GM18858 (cell line): ENCODE data around the gene PSMB5.
A peak's percentile ranks its signal among the peaks of the same experiment; 100 is the strongest.

Experiments used
- ATAC-seq: cut with Tn5 transposase; IDR thresholded peaks from one replicate; pipeline ENCODE4 v1.9.1; 2021; ENCODE audit not compliant: unreplicated experiment

PSMB5 gene

GRCh38 chr14:23060536-23061260 lies 26.0 kb upstream of the PSMB5 start:
- ATAC-seq = no peak

GRCh38 chr14:23058654-23059504 lies 24.2 kb upstream of the PSMB5 start:
- ATAC-seq = no peak

GRCh38 chr14:23057757-23058653 lies 23.3 kb upstream of the PSMB5 start:
- ATAC-seq = peak; percentile 50

DNA sequence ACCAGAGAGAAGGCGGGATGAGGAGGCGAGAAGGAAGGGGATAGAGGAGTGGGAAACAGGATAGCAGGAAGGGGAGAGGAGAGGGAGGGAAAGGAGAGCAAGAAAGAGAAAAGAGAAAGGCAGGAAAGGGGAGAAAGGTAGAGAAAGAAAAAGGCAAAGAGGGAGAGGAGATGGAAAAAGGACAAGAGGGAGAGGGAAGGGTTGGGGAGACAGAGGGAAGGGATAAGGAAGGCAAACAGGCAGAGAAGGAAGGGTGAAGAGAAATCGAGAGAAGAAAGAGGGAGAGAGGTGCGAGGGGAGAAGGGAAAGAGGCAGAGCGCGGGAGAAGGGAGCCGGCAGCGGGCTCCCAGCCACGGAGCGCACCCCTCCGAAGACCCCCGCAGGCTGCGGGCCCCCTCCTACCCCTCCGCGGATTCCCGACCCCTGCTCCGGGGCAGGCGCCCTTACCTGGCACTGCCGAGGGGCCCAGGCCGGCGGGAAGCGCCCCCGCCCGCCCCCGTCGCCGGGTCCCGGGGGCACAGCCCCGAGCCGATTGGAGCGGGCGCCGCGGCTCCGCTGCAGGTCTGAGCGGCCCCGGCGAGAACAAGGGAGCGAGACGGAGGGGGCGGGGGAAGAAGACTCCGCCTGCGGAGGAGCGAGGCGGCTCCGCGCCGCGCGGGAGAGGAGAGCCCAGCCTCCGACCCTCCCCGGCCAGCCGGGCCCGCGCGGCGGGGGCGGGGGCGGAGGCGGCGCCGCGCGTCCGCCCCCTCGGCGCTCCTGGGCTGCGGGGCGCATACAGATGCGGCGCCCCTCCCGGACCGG lies 22.5 kb upstream of the PSMB5 start, which contains the start of gene CDH24:
TSS of gene CDH24 (minus strand) at position 565 of the 801 bp plus-strand sequence. CDS start 1,787 bp downstream, outside the sequence.
- no peak for ATAC-seq

DNA sequence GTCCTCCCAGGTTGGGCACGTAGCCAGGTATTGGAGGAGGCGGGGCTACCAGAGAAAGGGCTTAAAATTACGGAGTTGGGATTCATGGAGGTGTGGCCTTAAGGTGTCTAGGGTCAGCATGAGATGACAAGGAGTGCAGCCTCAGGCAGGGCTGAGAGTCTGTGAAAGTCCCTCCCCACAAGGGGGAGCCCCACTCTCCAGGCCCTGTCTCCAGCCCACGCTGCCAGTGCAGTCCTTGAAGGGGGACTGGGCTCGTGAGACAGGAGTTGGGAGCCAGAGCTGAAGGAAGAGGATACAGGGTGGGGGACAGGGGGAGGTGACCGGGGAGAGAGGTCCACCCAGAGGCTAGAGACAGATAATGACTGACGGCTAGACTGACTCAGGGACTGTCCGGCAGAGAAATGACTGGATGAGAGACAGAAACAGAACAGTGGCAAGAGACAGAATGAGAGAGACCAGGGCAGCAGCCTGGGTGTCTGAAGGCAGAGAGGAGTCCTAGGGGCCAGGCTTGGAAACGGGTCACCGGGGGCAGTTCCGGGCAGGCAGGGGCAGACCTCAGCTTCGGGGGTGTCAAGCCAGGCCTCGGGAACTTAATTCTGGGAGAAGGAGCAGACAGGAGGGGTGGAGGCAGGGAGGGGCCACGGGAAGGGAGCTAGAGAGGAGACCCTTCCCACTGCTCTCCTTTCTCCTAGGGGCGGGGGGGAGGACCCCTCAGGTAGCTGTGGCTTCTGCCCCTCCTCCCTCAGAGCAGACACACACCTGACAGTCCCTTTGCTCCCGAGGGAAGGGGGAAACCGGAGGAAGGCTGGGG lies 21.6 kb upstream of the PSMB5 start:
- no peak for ATAC-seq

- no peak for ATAC-seq
Measured at GRCh38 chr14:23055621-23056144, 21.0 kb upstream of the PSMB5 start.

DNA sequence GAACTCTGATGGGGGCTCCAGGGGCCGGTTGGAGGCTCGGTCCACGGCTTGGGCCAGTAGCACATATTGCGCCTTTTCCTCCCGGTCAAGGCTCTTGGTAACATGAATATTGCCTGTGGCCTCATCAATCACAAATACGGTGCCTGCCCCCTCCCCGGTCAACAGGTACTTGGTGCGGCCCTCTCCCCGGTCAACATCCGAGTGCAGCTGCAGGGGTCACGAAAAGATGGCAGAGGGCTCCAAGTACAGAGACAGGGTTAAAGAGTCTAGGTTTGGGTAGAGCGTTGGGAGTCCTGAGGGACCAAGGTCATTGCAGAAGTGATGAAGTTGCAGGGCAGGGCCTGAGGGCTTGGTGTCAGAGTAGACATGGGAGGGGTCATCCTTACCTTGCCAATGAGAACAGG lies 20.4 kb upstream of the PSMB5 start:
- no peak for ATAC-seq

DNA sequence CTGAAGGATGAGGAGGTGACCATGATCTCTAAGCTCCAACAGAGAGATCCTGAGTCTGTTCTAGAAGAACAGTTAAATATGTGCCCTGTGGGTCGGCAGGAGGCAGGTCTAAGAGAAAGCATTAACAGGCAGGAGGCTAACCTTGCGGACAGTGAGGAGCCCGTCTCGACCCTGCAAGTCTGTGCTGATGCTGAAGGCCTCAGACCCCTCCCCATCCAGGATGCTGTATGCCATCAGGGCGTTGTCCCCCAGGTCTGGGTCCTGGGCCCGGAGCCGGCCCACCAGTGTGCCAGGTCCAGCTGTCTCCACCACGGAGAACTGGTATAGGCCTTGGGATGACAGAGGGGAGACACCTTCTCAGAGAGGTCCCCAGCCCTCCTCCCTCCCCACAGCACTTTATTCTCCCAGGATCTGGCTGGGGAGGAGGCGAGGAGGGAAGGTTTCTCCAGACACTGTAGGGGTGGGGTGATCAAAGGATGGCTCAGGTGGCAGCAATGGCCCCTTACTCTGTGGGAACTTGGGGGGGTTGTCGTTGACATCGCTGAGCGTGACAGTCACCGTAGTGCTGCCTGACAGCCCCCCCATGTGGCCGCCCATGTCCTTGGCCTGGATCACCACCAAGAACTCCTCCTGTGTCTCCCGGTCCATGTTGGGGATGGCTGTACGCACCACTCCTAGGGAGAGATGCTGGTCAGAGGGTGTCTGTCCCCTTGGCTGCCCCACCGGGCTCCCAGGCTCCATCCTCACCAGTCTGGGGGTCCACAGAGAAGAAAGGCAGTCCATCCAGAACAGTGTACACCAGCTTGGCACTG lies 19.5 kb upstream of the PSMB5 start:
- no peak for ATAC-seq

DNA sequence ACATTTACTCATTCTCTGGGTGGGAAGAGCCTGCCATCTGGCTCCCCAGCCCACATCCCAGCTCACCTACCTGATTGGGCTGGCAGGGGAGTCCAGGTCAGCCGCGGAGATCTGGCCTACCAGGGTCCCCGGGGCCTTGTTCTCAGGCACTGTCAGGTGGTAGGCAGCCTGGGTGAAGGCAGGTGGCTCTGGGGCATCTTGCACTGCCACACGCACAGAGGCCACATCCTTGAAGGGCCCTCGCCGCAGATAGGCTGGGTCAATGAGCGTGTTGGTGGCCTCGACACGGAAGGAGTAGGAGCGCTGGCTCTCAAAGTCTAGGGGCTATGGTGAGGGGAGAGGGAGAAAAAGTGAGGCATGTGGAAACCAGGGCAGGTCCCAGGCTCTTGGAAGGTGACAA lies 18.7 kb upstream of the PSMB5 start:
- ATAC-seq = no peak

GRCh38 chr14:23052671-23053070 lies 18.0 kb upstream of the PSMB5 start:
- no peak for ATAC-seq

GRCh38 chr14:23052182-23052623 lies 17.5 kb upstream of the PSMB5 start:
- no peak for ATAC-seq

GRCh38 chr14:23051141-23052057 lies 16.7 kb upstream of the PSMB5 start:
- ATAC-seq = no peak

- no peak for ATAC-seq
Measured at GRCh38 chr14:23049011-23049410, 14.3 kb upstream of the PSMB5 start.

- no peak for ATAC-seq
Measured at GRCh38 chr14:23047751-23048693, 13.3 kb upstream of the PSMB5 start.

DNA sequence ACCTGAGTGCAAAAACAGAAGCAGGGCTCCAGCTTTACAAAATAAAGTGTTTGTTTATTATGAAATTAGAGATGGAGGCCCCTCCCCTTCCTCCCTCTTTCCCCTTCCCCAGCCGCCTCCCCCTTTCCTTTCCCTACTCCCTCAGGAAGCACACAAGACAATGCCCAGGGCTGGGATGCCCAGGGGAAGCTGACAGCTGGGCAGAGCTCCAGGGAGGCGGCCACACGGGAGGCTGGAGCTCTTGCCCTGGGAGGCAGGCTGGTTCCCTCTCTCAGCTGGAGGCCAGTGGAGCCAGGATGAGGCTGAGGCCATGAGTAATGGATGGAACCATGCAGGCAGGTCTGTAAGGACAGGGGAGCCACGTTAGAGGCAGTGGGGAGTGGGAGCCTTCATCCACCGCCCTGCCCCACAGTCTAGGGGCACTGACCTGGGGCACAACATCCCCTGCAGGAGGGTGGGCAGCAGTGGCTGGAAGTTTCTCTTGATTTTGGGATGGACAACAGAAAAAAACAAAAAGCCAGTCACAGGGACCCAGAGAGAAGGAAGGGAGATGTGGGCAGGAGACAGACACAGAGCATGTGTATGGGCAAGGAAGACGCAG lies 12.4 kb upstream of the PSMB5 start:
- no peak for ATAC-seq
